Lower lobe of right lung (tissue), 2 donors: ENCODE results near the gene NSUN4. TPM values are rescaled to one million over a fixed set of nuclear protein-coding genes. Genes with fewer than 3 reads are reported as not detected.

Source experiments
- ATAC-seq, 2 donors: fragments of 200-7000 bp; cut with Tn5 transposase; one replicate each; pipeline ENCODE4 v1.9.1; 2020 to 2022; ENCODE audit warnings: mild to moderate bottlenecking in 2 of 2, moderate library complexity in 2 of 2
- DNase-seq: peaks from one replicate; pipeline ENCODE4 v3.0.0-alpha.2; 2020
- H3K27ac ChIP-seq: fragments of 200-600 bp; one replicate; pipeline ENCODE4 v1.8.0; 2022
- H3K27me3 ChIP-seq: fragments of 200-600 bp; one replicate; pipeline ENCODE4 v1.8.0; 2022; ENCODE audit warnings: low read depth
- H3K36me3 ChIP-seq: fragments of 200-600 bp; one replicate; pipeline ENCODE4 v1.8.0; 2022; ENCODE audit warnings: mild to moderate bottlenecking
- H3K4me1 ChIP-seq: fragments of 200-600 bp; one replicate; pipeline ENCODE4 v1.8.0; 2022
- H3K4me3 ChIP-seq: fragments of 200-600 bp; one replicate; pipeline ENCODE4 v1.8.0; 2022; ENCODE audit warnings: mild to moderate bottlenecking
- H3K9me3 ChIP-seq: fragments of 200-600 bp; one replicate; pipeline ENCODE4 v1.8.0; 2022
- intact Hi-C: fragments of 100-400 bp; cut with DNase I; formaldehyde crosslinking; loops from one replicate; pipeline ENCODE4 v1.11.0; 2022
- total RNA-seq: library from RNA; stranded (reverse); fragmentation: NEBNext Ultra II Directional; extraction: Animal tissue kit (Norgen Biotek cat#: 25700); gene quantifications from one replicate; pipeline ENCODE4 v1.2.1, GENCODE V29; 2021
- TF ChIP-seq, protein P1 (sequence below): fragments of 200-600 bp; IDR thresholded peaks from one replicate; pipeline ENCODE4 v1.8.0; 2022; ENCODE audit warnings: antibody characterized with exemption, mild to moderate bottlenecking
- donor health status: DM: no; HTN: yes; CAD: no; lungs with severe emphysema.

Gene NSUN4
- total RNA-seq, 1 donor from 2014 or later, result 26.9 TPM

DNA sequence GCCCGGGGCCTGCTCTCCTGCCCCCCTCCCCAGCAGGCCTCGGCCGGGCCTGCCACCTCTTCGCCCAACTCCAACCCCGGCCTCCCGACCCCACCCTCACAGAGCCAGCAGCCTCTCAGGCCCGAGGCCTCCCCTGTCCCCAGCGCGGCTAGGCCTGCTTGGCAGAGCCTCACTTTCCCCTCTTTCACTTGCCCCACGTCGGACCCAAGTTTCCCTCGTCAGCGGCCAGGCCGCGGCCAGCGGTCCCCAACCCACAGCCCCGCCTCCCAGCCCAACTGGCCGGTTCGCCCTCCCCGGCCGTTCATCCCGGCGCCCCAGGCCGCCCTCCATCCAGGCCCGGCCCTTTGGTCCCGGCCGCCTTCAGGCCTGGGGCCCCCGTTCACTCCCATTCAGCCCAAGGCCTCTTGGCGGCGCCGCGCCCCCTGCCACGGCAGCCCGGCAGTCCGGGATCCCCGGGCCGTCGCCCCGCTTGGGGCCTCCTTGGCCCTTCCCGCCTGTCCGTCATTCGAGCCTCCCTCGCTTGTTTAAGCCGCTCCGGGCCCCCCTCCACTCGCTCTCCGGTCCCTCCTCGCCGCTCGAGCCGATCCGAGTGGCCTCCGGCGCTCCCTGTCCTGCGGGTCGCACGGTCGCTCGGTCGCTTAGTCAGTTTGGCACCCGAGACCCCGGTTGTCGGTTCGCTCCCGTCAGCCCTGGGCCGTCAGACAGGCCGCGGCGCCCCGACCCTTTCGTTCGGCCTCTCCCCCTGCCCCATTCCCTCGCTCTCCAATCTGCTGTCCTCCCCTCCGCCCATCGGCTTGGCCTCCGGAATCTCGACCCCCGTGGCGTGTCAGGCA lies 38.6 kb upstream of the NSUN4 start:
- TF ChIP-seq, protein P1, sequence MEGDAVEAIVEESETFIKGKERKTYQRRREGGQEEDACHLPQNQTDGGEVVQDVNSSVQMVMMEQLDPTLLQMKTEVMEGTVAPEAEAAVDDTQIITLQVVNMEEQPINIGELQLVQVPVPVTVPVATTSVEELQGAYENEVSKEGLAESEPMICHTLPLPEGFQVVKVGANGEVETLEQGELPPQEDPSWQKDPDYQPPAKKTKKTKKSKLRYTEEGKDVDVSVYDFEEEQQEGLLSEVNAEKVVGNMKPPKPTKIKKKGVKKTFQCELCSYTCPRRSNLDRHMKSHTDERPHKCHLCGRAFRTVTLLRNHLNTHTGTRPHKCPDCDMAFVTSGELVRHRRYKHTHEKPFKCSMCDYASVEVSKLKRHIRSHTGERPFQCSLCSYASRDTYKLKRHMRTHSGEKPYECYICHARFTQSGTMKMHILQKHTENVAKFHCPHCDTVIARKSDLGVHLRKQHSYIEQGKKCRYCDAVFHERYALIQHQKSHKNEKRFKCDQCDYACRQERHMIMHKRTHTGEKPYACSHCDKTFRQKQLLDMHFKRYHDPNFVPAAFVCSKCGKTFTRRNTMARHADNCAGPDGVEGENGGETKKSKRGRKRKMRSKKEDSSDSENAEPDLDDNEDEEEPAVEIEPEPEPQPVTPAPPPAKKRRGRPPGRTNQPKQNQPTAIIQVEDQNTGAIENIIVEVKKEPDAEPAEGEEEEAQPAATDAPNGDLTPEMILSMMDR, result peak; percentile 26
- ATAC-seq (peak; percentile 70 to 74), DNase-seq (peak; percentile 75)
- H3K4me3 ChIP-seq, result peak overlapping the region; percentile 98
- H3K9me3 ChIP-seq, result no peaks in the 10 kb centered on the region
- intact Hi-C loops, result no loop called here
- peak overlapping the region; percentile 99 for H3K27ac ChIP-seq
- H3K27me3 ChIP-seq, result no peaks in the 10 kb centered on the region
- peaks cover 47% of the 10 kb centered on the region for H3K4me1 ChIP-seq
- H3K36me3 ChIP-seq, result peaks cover 12% of the 10 kb centered on the region

DNA sequence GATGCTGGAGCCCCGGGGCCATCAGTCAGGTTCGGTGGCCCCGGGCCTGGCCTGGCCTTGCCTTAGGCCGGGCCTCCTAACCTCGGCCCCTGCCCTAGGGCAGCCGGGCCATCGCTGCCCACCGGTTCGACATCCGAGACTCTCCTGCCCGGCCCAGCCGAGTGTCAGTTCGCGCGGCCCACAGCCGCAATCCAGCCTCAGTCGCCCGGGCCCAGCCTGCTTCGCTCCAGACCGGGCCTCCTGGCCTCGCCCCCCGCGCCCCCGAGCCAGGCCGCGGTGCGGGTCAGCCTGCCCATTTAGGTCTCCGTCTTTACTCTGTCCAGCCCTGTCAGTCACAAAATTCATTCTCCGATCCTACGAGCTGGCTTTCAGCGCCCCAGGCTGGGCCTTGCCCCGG lies 38.0 kb upstream of the NSUN4 start:
- Histone ChIP-seq H3K9me3 (no peaks in the 10 kb centered on the region), H3K4me1 (peaks cover 47% of the 10 kb centered on the region), H3K4me3 (peak overlapping the region; percentile 98), H3K27ac (peak overlapping the region; percentile 99), H3K27me3 (no peaks in the 10 kb centered on the region), H3K36me3 (peaks cover 5% of the 10 kb centered on the region)
- DNase-seq, result peak; percentile 55
- TF ChIP-seq, protein P1, result no peak
- intact Hi-C loops, result no loop called here
- ATAC-seq, result peak; percentile 58 to 59

- intact Hi-C loops, result no loop called here
- ATAC-seq, result peak; percentile 93 to 96
- H3K9me3 ChIP-seq, result no peaks in the 10 kb centered on the region
- no peaks in the 10 kb centered on the region for H3K27me3 ChIP-seq
- H3K36me3 ChIP-seq, result peaks cover 3% of the 10 kb centered on the region
- peak; percentile 96 for DNase-seq
- TF ChIP-seq, protein P1, result peak; percentile 15
- peak within 1 kb of the TSS; percentile 99 for H3K27ac ChIP-seq
- H3K4me1 ChIP-seq, result peaks cover 45% of the 10 kb centered on the region
- H3K4me3 ChIP-seq, result peak within 1 kb of the TSS; percentile 98
Observed at GRCh38 chr1:46303038-46303871, 37.4 kb upstream of the NSUN4 start, which contains the start of the genes LRRC41 and UQCRH. Gene LRRC41, minus strand, starts transcription at chr1:46303616. Its CDS starts 294 bp downstream, at chr1:46303322. Gene UQCRH, plus strand, starts transcription at chr1:46303698. Its CDS starts 69 bp downstream, at chr1:46303767.

DNA sequence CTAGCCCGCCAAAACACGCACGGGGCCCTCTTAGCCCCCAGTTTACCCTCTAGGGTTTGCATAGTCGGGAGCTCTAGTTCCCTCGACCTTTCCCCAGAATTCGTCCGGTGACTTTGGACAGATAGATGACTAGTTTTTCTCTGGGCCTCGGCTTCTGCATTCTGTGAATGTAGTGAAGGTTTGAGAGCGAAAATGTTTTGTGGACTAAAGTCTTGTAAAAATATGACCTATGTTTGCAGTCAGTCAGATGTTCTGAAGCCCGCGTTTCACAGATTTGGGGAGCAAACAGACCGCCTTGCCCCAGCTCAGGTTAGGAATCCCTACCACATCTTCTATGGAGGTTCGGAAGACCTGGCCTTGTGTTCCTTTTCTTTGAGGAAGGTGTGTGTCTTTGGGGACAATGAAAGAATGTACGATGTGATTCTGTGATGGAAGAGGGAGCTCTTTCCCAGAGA lies 36.7 kb upstream of the NSUN4 start:
- H3K4me3 ChIP-seq, result peak overlapping the region; percentile 98
- H3K36me3 ChIP-seq, result peaks cover 8% of the 10 kb centered on the region
- H3K9me3 ChIP-seq, result no peaks in the 10 kb centered on the region
- TF ChIP-seq, protein P1, result no peak
- H3K27ac ChIP-seq, result peak overlapping the region; percentile 99
- H3K27me3 ChIP-seq, result no peaks in the 10 kb centered on the region
- DNase-seq (no peak), ATAC-seq (peak in 1 of 2 donors; percentile 0)
- intact Hi-C loops, result no loop called here
- H3K4me1 ChIP-seq, result peaks cover 40% of the 10 kb centered on the region

DNA sequence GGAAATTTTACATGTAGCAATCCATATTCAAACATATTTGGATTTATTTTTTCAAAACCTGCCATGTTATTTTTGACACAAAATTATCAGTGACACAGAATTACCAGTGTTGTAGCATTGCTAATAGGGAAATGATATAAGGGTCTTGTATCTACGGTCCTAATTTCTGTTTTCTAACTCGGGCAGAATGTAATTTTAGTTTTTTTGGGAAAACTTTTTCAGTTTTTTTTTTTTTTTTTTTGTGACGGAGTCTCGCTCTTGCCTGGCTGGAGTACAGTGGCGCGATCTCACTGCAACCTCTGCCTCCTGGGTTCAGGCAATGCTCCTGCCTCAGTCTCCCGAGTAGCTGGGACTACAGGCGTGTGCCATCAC lies 34.5 kb upstream of the NSUN4 start:
- Histone ChIP-seq H3K36me3 (peaks cover 29% of the 10 kb centered on the region), H3K27me3 (no peaks in the 10 kb centered on the region), H3K9me3 (no peaks in the 10 kb centered on the region), H3K4me3 (no peak overlapping the region), H3K4me1 (peaks cover 28% of the 10 kb centered on the region), H3K27ac (no peak overlapping the region)
- intact Hi-C loops, result no loop called here
- TF ChIP-seq, protein P1, result no peak
- no peak for DNase-seq
- ATAC-seq, result no peak
